HG02981 (cell line): ENCODE data around the gene CAMTA2.

Experiments
- ATAC-seq: cut with Tn5 transposase; IDR thresholded peaks from one replicate; pipeline ENCODE4 v1.9.1; 2021; ENCODE audit warnings: mild to moderate bottlenecking, moderate library complexity; ENCODE audit not compliant: unreplicated experiment

The CAMTA2 gene

GRCh38 chr17:4947411-4948165 is 39.9 kb downstream of the CAMTA2 start:
- no peak for ATAC-seq

- ATAC-seq, result no peak
These were observed 40.5 kb downstream of the CAMTA2 start for GRCh38 chr17:4947010-4947410.

DNA sequence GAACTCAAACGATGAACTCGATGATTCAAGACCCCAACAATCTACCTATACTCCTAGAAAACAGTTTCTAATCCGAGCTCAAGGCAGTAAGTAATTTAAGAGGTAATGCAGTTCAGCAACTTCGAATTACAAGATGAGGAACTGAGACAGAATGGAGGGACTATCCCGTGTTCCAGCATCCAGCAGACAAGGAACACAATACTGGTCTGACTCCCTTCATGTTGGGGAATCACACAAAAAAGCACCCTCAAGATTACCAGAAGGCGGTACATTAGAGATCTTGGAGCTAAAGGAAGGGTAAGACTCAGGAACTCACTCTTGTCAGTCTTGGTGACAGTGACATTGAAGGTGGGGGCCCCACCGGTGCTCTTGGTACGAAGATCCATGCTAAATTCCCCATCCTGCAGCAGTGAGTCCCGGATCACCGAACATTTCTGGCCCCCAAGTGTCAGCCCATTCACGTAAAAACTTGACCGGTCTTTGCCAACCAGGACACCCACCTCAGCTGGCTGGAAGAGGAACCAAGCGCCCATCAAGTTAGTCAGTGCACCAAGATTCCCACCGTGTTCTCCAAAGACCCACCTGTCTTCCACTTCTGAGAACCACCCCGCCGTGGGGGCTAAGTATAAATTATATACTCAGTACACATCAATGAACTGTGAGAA is 41.0 kb downstream of the CAMTA2 start:
- no peak for ATAC-seq

DNA sequence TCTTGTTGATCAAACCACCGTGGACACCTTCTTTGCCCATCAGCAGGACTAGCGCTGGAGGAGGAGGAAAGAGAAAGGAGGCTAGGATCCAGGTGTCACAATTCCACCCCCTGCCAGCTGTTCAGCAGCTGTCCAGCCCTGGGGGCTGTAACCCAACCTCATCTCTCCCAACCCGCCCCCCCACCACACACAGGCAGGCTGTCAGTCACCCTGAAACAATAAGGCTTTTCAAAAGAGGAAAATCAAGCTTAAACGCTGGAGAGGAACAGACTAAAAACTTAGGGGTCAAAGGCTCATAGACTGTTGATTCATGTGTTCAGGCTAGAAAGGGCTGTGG is 41.6 kb downstream of the CAMTA2 start:
- no peak for ATAC-seq

DNA sequence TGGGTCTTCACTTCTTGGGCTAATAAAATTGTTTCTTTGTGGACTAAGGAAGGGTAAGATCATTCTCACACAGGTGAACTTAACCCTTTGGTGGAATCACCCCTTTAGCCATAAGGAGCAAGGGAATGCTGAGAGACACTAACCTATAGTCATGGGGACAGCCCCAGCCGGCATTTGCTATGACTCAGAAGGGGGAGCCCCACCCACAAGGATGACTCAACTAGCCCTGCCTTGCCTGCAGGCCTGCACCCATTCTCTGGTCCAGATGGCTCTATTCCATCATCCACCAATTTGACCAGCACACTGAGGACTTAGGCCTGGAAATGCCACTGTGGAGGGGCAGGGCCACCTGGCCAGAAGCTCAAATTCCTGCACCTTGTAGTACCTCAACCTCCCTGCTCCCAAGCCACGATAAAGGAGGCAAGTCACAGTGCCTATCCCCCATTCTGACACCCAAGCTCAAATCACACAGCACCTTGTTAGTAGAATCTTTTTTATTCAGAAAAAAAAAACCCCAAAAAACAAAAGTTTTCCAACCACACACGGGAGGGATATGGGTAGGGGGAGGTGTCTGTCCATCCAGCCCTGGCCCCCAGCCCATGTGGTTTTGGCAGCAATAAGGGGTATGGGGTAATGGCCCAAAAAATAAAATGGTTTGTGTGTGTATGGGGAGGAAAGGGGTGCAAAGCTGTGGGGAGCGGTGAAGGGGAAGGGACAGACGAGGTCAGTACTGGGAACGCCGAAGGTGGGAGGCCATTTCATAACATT is 42.1 kb downstream of the CAMTA2 start:
- ATAC-seq, result no peak

DNA sequence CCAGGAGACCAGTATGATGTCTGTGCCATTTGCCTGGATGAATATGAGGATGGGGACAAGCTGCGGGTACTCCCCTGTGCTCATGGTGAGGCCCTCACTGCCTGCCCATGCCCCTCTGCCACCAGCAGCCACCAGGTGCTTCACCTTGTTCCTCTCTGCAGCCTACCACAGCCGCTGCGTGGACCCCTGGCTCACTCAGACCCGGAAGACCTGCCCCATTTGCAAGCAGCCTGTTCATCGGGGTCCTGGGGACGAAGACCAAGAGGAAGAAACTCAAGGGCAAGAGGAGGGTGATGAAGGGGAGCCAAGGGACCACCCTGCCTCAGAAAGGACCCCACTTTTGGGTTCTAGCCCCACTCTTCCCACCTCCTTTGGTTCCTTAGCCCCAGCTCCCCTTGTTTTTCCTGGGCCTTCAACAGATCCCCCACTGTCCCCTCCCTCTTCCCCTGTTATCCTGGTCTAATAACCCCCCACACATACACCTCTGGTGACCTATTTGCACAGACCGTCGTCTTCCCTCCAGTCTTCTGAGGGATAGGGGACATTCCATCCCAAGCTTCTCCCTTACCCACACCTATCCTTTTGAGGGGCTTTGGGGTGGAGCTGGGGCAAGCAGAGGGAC is 42.8 kb downstream of the CAMTA2 start:
- ATAC-seq, result no peak

DNA sequence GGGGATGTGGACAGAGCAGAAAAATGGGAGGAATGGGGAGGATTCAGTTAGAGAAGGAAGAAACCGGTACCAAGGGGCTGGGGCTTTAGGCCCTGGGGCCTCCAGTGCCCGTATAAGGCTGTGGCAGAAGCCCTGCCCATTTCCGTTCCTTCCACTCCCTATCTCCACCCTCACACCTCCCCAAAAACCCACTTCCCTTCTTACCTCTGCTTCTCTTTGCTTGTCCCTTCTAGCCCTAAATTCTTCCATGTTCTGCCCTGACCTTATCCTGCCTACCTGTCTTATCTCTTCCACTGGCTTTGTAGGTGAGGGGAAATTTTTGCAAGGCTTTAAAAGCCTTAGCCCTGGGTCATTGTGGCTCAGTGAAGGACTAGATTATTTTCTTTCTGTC is 43.3 kb downstream of the CAMTA2 start:
- ATAC-seq, result no peak

- no peak for ATAC-seq
These were observed 44.5 kb downstream of the CAMTA2 start for GRCh38 chr17:4942760-4943508.

- ATAC-seq, result no peak
These were observed 46.2 kb downstream of the CAMTA2 start for GRCh38 chr17:4941319-4941610.

GRCh38 chr17:4940555-4941318 is 46.7 kb downstream of the CAMTA2 start:
- ATAC-seq, result no peak

- peak; percentile 72 for ATAC-seq
These were observed 47.5 kb downstream of the CAMTA2 start, which contains the start of the genes RNF167 and SLC25A11 for GRCh38 chr17:4939796-4940554. TSS of gene RNF167 (plus strand) at chr17:4940268. CDS start at chr17:4940910, 642 bp downstream. TSS of gene SLC25A11 (minus strand) at chr17:4940046. CDS start at chr17:4939910, 136 bp downstream.

GRCh38 chr17:4939546-4939795 is 48.0 kb downstream of the CAMTA2 start:
- no peak for ATAC-seq

- ATAC-seq, result no peak
These were observed 48.6 kb downstream of the CAMTA2 start for GRCh38 chr17:4938688-4939545.

DNA sequence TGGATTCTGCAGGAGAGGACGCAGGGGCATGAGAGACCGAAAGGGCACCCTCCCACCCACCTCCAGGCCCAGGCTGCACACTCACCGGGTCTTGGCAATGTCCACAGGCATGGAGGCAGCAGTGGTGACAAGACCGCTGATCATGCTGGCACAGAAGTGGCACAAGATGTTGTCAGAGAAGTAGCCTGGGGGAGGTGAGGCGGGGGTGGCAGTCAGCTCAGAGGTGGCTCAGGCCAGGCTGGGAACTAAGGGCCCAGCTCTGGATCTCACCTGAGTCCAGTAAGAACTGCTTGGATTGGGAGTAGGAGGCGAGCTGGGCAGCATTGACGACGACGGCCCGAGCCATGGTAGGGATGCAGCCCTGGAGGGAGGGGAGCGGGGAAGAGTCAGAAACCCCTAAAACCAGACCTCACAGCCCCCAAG is 49.4 kb downstream of the CAMTA2 start:
- no peak for ATAC-seq

GRCh38 chr17:4937553-4937952 is 49.9 kb downstream of the CAMTA2 start:
- ATAC-seq, result no peak

GRCh38 chr17:4936436-4936835 is 51.0 kb downstream of the CAMTA2 start:
- ATAC-seq, result no peak

GRCh38 chr17:4935650-4936049 is 51.8 kb downstream of the CAMTA2 start:
- no peak for ATAC-seq

DNA sequence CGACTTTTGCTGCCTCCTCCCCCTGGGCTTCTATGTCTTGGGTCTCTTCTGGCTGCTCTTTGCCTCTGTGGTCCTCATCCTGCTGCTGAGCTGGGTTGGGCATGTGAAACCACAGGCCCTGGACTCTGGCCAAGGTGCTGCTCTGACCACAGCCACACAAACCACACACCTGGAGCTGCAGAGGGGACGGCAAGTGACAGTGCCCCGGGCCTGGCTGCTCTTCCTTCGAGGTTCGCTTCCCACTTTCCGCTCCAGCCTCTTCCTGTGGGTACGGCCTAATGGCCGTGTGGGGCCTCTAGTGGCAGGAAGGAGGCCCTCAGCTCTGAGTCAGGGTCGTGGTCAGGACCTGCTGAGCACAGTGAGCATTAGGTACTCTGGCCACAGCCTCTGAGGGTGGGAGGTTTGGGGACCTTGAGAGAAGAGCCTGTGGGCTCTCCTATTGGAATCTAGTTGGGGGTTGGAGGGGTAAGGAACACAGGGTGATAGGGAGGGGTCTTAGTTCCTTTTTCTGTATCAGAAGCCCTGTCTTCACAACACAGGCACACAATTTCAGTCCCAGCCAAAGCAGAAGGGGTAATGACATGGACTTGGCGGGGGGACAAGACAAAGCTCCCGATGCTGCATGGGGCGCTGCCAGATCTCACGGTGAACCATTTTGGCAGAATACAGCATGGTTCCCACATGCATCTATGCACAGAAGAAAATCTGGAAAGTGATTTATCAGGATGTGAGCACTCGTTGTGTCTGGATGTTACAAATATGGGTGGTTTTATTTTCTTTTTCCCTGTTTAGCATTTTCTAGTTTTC is 53.1 kb downstream of the CAMTA2 start:
- ATAC-seq, result no peak
